Esophagus squamous epithelium (tissue), 5 donors: ENCODE measurements around the gene SAMD5. TPM values are rescaled to one million over a fixed set of nuclear protein-coding genes. Genes with fewer than 3 reads are reported as not detected.
"Not testable (repeated sequence)": the region's sequence is repeated elsewhere in the genome, so short reads cannot be mapped to it uniquely, and the experiment has no call there.

Source experiments
- DNase-seq: peaks from one replicate; lab custom pipeline; 2025; lab: John Stamatoyannopoulos, UW
- H3K27ac ChIP-seq, 4 donors: fragments of 200-600 bp; sonication (generic); one replicate each; pipeline ENCODE4 v1.5.1; 2016 to 2019; ENCODE audit warnings: mild to moderate bottlenecking in 1 of 4
- H3K27me3 ChIP-seq, 4 donors: fragments of 200-600 bp; sonication (generic); 1 replicate in 3 of 4; 2 replicates in 1 of 4; pipeline versions ENCODE4 v1.5.1 to v1.6.0; 2017 to 2021; ENCODE audit warnings: antibody characterized with exemption in 1 of 4
- H3K36me3 ChIP-seq, 3 donors: fragments of 200-600 bp; sonication (generic); one replicate each; pipeline ENCODE4 v1.5.1; 2016 to 2019
- H3K4me1 ChIP-seq, 3 donors: fragments of 200-600 bp; sonication (generic); one replicate each; pipeline ENCODE4 v1.5.1; 2017 to 2019
- H3K4me3 ChIP-seq, 4 donors: fragments of 200-600 bp; sonication (generic); 1 replicate in 3 of 4; 2 replicates in 1 of 4; pipeline ENCODE4 v1.5.1; 2016 to 2019; ENCODE audit warnings: mild to moderate bottlenecking in 2 of 4, moderate library complexity in 1 of 4
- H3K9me3 ChIP-seq, 3 donors: fragments of 200-600 bp; sonication (generic); one replicate each; pipeline ENCODE4 v1.5.1; 2016 to 2019
- CTCF ChIP-seq, 6 experiments: fragments of 450-650 bp in 4 of 6; fragments of 200-600 bp in 2 of 6; sonication (generic) in 2 of 6; IDR thresholded peaks; one replicate each; pipeline ENCODE4 v1.5.1; 2016 to 2019; ENCODE audit warnings: antibody characterized with exemption in 6 of 6, mild to moderate bottlenecking in 4 of 6, moderate library complexity in 4 of 6
- POLR2A ChIP-seq, 4 donors: fragments of 450-650 bp; IDR thresholded peaks; one replicate each; pipeline ENCODE4 v1.6.1; 2017; ENCODE audit warnings: antibody characterized with exemption in 4 of 4, mild to moderate bottlenecking in 4 of 4, moderate library complexity in 3 of 4
- WGBS, 2 donors: methylation state at CpG; one replicate each; pipeline ENCODE4 v1.1.5; 2018; 5-methylcytosine and 5-hydroxymethylcytosine counted together
- intact Hi-C: fragments of 100-400 bp; cut with DNase I; formaldehyde crosslinking; loops from one replicate; pipeline ENCODE4 v1.15.0; 2022
- total RNA-seq, 4 donors: library from RNA; depleted of rRNA; stranded (reverse); fragments of >200 nt; gene quantifications; one replicate each; pipeline ENCODE4 v1.1.0, GENCODE V29; 2016
- donor health status: DM: yes; HTN: yes; CAD: no.

SAMD5 gene
- total RNA-seq, 4 donors from 2014 or later: 6.9 to 16.2 (median 12.7) TPM

- no peaks in the 10 kb centered on the region for H3K9me3 ChIP-seq
- no peaks in the 10 kb centered on the region for H3K27me3 ChIP-seq
- intact Hi-C loops: no loop called here
- peak overlapping the region in 1 of 4 donors; percentile 15 for H3K27ac ChIP-seq
- DNase-seq: no peak
- no peak overlapping the region for H3K4me3 ChIP-seq
- WGBS, 2 donors: 24 to 72% methylated on average over 2 of the region's 2 CpGs
- peaks cover 0 to 45% (median 3%) of the 10 kb centered on the region in 3 donors for H3K4me1 ChIP-seq
- no peak for TF ChIP-seq CTCF (IDR thresholded peaks at IDR 0.05)
- H3K36me3 ChIP-seq: peaks cover 0 to under 1% (median 0%) of the 10 kb centered on the region in 3 donors
These were observed 22.8 kb downstream of the SAMD5 start for GRCh38 chr6:147531321-147531720.

DNA sequence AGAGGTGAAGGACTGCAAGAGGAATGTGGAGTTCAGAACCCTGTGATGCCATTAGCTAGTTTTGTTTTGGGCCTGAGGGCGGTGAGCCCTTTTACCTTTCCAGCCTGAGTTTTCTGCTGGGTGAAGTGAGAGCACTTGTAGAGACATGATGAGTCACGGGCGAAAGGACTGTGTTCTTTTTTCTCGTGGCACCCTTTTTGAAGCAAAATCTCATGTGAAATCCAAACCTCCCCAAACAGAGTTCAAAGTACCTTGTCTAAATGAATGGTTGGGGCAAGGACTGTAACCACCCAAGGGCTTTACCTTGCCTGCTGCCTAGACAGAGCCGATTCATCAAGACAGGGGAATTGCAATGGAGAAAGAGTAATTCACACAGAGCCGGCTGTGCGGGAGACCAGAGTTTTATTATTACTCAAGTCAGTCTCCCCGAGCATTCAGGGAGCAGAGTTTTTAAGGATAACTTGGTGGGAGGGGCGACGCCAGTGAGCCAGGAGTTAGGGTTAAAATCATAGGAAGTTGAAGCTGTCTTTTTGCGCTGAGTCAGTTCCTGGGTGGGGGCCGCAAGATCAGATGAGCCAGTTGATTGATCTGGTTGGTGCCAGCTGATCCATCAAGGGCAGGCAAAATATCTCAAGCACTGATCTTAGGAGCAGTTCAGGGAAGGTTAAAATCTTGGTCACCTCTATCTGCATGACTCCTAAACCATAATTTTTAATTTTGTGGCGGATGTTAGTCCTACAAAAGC is 25.8 kb downstream of the SAMD5 start:
- intact Hi-C loops: no loop called here
- H3K4me1 ChIP-seq: peaks cover 0 to 33% (median 3%) of the 10 kb centered on the region in 3 donors
- peak overlapping the region in 2 of 4 donors; percentile 16 to 22 for H3K27ac ChIP-seq

DNA sequence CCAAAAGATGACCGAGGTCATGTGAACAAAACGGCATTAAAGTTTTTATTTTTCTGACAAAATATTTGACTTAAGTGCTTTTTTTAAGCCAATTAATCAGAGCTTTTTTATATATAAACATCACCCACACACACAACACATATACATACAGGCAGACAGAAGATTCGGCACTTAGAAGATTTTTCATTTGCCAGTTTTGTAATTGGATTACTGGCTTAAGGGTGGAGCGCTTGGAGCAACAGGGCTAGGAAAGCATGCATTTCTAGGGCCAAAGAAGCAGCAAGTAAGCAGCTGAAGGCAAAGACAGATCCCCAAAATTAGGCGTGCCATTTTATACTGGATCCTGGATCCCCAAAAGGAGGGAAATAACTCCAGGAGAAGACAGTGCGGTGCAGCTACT is 30.3 kb downstream of the SAMD5 start:
- Histone ChIP-seq H3K27ac (no peak overlapping the region), H3K9me3 (peaks cover 0 to 5% (median 3%) of the 10 kb centered on the region in 3 donors), H3K4me1 (peaks cover 0 to 9% (median 0%) of the 10 kb centered on the region in 3 donors), H3K27me3 (no peaks in the 10 kb centered on the region), H3K36me3 (no peaks in the 10 kb centered on the region), H3K4me3 (no peak overlapping the region)
- intact Hi-C loops: no loop called here
- WGBS, 2 donors: 84 to 86% methylated on average over 6 of the region's 6 CpGs
- no peak for TF ChIP-seq POLR2A (IDR thresholded peaks at IDR 0.05)
- no peak for TF ChIP-seq CTCF (IDR thresholded peaks at IDR 0.05)
- DNase-seq: no peak

More for the DNA sequence above, 25.8 kb downstream of the SAMD5 start:
- Histone ChIP-seq H3K9me3 (no peaks in the 10 kb centered on the region), H3K36me3 (no peaks in the 10 kb centered on the region), H3K27me3 (no peaks in the 10 kb centered on the region), H3K4me3 (no peak overlapping the region)
- no peak for DNase-seq
- WGBS, 2 donors: 76 to 88% methylated on average over 10 to 12 of the region's 13 CpGs
- TF ChIP-seq POLR2A (IDR thresholded peaks at IDR 0.05) (no peak), CTCF (IDR thresholded peaks at IDR 0.05) (no peak)

- Histone ChIP-seq H3K27me3 (no peaks in the 10 kb centered on the region), H3K36me3 (no peaks in the 10 kb centered on the region), H3K4me1 (no peaks in the 10 kb centered on the region), H3K9me3 (peaks cover 0 to 5% (median 3%) of the 10 kb centered on the region in 3 donors), H3K4me3 (no peak overlapping the region), H3K27ac (no peak overlapping the region)
- DNase-seq: no peak
- intact Hi-C loops: no loop called here
- TF ChIP-seq CTCF (IDR thresholded peaks at IDR 0.05) (no peak), POLR2A (IDR thresholded peaks at IDR 0.05) (no peak)
- 69 to 85% methylated on average over 5 of the region's 5 CpGs for WGBS, 2 donors
These were observed 31.6 kb downstream of the SAMD5 start for GRCh38 chr6:147540075-147540474.

- H3K36me3 ChIP-seq, DNase-seq, H3K4me3 ChIP-seq, H3K4me1 ChIP-seq, intact Hi-C loops, H3K9me3 ChIP-seq, H3K27ac ChIP-seq, H3K27me3 ChIP-seq: not testable (repeated sequence)
- WGBS, 2 donors: 88% methylated on average over 4 of the region's 4 CpGs
These were observed 33.9 kb downstream of the SAMD5 start for GRCh38 chr6:147542436-147542835.
